Measurements from ENCODE around the gene OR14K1. TPM values are rescaled to one million over a fixed set of nuclear protein-coding genes. Genes with fewer than 3 reads are reported as not detected.
"Not testable (repeated sequence)": the region's sequence is repeated elsewhere in the genome, so short reads cannot be mapped to it uniquely, and the experiment has no call there.

The OR14K1 gene
- total RNA-seq (2022) (not detected in 2 replicates), Bru-seq, nascent RNA (not detected), BruChase-seq, experiment 1, labeled RNA remaining after a 6-hour chase (not detected), BruChase-seq, experiment 2, labeled RNA remaining after a 2-hour chase (not detected)
- long read RNA-seq = 0 reads

- no TSS peak for BruUV-seq (replicated peaks)
- Mint-ChIP-seq H3K27ac (ENCODE audit: unreplicated experiment) (no peak within 1 kb of the TSS), H3K36me3 (ENCODE audit: insufficient read depth, unreplicated experiment) (no peaks in the 10 kb centered on the region), H3K4me1 (ENCODE audit: low read depth, unreplicated experiment) (no peaks in the 10 kb centered on the region), H3K9me3 (ENCODE audit: low read depth, unreplicated experiment) (peaks cover 19% of the 10 kb centered on the region), H3K4me3 (ENCODE audit: low read depth, unreplicated experiment) (no peak within 1 kb of the TSS), H3K27me3 (ENCODE audit: unreplicated experiment) (no peaks in the 10 kb centered on the region)
- CTCF ChIA-PET = no interaction called here
- intact Hi-C loops (cut with micrococcal nuclease; ENCODE audit: unreplicated experiment) = loop anchor here (10.0 kb wide), 1 partner anchor 994 kb away; no protein-coding TSS in a partner anchor
- TF ChIP-seq CTCF (IDR thresholded peaks at IDR 0.05; ENCODE audit: unreplicated experiment) = no peak
- no peak for DNase-seq
Observed at GRCh38 chr1:247738315-247738714, at the start of gene OR14K1. Gene OR14K1, plus strand, starts transcription at chr1:247738615. Its CDS starts 0 bp downstream, at chr1:247738615.

GRCh38 chr1:247701338-247701737 lies 37.1 kb upstream of the OR14K1 start:
- H3K4me3 Mint-ChIP-seq (ENCODE audit: low read depth, unreplicated experiment) = no peak overlapping the region
- BruUV-seq (replicated peaks) = no TSS peak
- CTCF ChIA-PET = no interaction called here
- H3K27me3 Mint-ChIP-seq (ENCODE audit: unreplicated experiment) = no peaks in the 10 kb centered on the region
- H3K36me3 Mint-ChIP-seq (ENCODE audit: insufficient read depth, unreplicated experiment) = no peaks in the 10 kb centered on the region
- H3K9me3 Mint-ChIP-seq (ENCODE audit: low read depth, unreplicated experiment) = peaks cover 32% of the 10 kb centered on the region
- TF ChIP-seq CTCF (IDR thresholded peaks at IDR 0.05; ENCODE audit: unreplicated experiment) = no peak
- no peaks in the 10 kb centered on the region for H3K4me1 Mint-ChIP-seq (ENCODE audit: low read depth, unreplicated experiment)
- H3K27ac Mint-ChIP-seq (ENCODE audit: unreplicated experiment) = no peak overlapping the region
- DNase-seq = no peak
- intact Hi-C loops (cut with micrococcal nuclease; ENCODE audit: unreplicated experiment) = no loop called here

DNA sequence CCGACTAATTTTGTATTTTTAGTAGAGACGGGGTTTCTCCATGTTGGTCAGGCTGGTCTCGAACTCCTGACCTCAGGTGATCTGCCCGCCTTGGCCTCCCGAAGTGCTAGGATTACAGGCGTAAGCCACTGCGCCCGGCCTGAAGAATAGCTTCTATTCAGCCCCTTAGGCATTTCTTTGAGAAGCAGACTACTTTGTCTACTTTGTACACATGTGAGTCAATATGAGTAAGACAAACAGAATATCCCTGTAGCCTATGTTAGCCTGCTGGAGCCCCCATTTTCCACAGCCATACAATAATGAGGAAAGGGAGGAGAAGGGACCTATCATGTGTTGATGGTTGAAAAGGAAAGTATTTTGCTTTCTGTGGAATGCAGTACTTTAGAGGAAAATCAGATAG lies 27.7 kb upstream of the OR14K1 start:
- CTCF ChIA-PET; H3K36me3 Mint-ChIP-seq (ENCODE audit: insufficient read depth, unreplicated experiment); H3K27ac Mint-ChIP-seq (ENCODE audit: unreplicated experiment); DNase-seq; BruUV-seq (replicated peaks); intact Hi-C loops (cut with micrococcal nuclease; ENCODE audit: unreplicated experiment); H3K4me1 Mint-ChIP-seq (ENCODE audit: low read depth, unreplicated experiment); H3K4me3 Mint-ChIP-seq (ENCODE audit: low read depth, unreplicated experiment); H3K27me3 Mint-ChIP-seq (ENCODE audit: unreplicated experiment): not testable (repeated sequence)
- H3K9me3 Mint-ChIP-seq (ENCODE audit: low read depth, unreplicated experiment) = peaks cover 24% of the 10 kb centered on the region

DNA sequence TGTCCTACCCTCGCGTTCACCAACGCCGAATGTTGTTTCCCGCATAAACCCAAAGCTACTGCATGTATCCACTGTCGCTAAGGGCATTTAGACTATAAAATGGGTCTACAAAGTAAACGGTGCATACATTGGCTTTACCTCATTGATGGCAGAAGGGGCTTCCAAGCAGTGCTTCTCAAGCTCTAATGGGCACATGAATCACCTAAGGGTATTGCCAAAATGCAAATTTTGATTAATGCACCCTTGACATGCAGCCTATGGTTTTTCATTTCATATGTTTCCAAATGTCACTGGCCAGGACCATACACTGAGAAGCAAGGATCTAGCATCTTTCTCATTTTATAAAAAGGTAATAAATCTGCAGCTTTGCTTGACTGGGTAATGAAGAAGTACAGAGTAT lies 24.7 kb upstream of the OR14K1 start:
- CTCF ChIA-PET = no interaction called here
- DNase-seq = no peak
- H3K27me3 Mint-ChIP-seq (ENCODE audit: unreplicated experiment) = no peaks in the 10 kb centered on the region
- no peak for TF ChIP-seq CTCF (IDR thresholded peaks at IDR 0.05; ENCODE audit: unreplicated experiment)
- intact Hi-C loops (cut with micrococcal nuclease; ENCODE audit: unreplicated experiment) = no loop called here
- no TSS peak for BruUV-seq (replicated peaks)
- H3K4me1 Mint-ChIP-seq (ENCODE audit: low read depth, unreplicated experiment) = no peaks in the 10 kb centered on the region
- peaks cover 29% of the 10 kb centered on the region for H3K9me3 Mint-ChIP-seq (ENCODE audit: low read depth, unreplicated experiment)
- H3K4me3 Mint-ChIP-seq (ENCODE audit: low read depth, unreplicated experiment) = no peak overlapping the region
- H3K27ac Mint-ChIP-seq (ENCODE audit: unreplicated experiment) = no peak overlapping the region
- H3K36me3 Mint-ChIP-seq (ENCODE audit: insufficient read depth, unreplicated experiment) = no peaks in the 10 kb centered on the region

GRCh38 chr1:247716546-247716945 lies 21.9 kb upstream of the OR14K1 start, which contains the start of gene OR6F1:
Gene OR6F1, minus strand, starts transcription at chr1:247716646. Its CDS starts 3,891 bp downstream, at chr1:247712755.
- H3K27ac Mint-ChIP-seq (ENCODE audit: unreplicated experiment) = no peak within 1 kb of the TSS
- intact Hi-C loops (cut with micrococcal nuclease; ENCODE audit: unreplicated experiment) = no loop called here

More at GRCh38 chr1:247716546-247716945, 21.9 kb upstream of the OR14K1 start, which contains the start of gene OR6F1:
- CTCF ChIA-PET = no interaction called here
- no peaks in the 10 kb centered on the region for H3K36me3 Mint-ChIP-seq (ENCODE audit: insufficient read depth, unreplicated experiment)
- no TSS peak for BruUV-seq (replicated peaks)
- no peak for DNase-seq
- no peak for TF ChIP-seq CTCF (IDR thresholded peaks at IDR 0.05; ENCODE audit: unreplicated experiment)
- H3K4me3 Mint-ChIP-seq (ENCODE audit: low read depth, unreplicated experiment) = no peak within 1 kb of the TSS
- H3K9me3 Mint-ChIP-seq (ENCODE audit: low read depth, unreplicated experiment) = peaks cover 18% of the 10 kb centered on the region
- no peaks in the 10 kb centered on the region for H3K4me1 Mint-ChIP-seq (ENCODE audit: low read depth, unreplicated experiment)
- H3K27me3 Mint-ChIP-seq (ENCODE audit: unreplicated experiment) = no peaks in the 10 kb centered on the region

Measured in Calu3 (cell line).